Fibroblast of pulmonary artery (primary cell): ENCODE data around the gene RBM3.
"Not testable (repeated sequence)": the region's sequence is repeated elsewhere in the genome, so short reads cannot be mapped to it uniquely, and the experiment has no call there.

ENCODE experiments used
- DNase-seq: peaks from one replicate; pipeline ENCODE4 v3.0.0-alpha.2; 2010; ENCODE audit warnings: low read depth
- H3K4me3 ChIP-seq: replicated peaks from 2 replicates; pipeline ENCODE4 v1.5.1; 2011; ENCODE audit warnings: low read depth, mild to moderate bottlenecking, control low read depth, low read length, moderate library complexity
- CTCF ChIP-seq: IDR thresholded peaks from 2 replicates; pipeline ENCODE4 v1.5.1; 2011; ENCODE audit warnings: mild to moderate bottlenecking, control low read depth, low read length, inconsistent platforms; ENCODE audit errors: missing control alignments

RBM3 gene

GRCh38 chrX:48574270-48575266, at the start of gene RBM3:
Gene RBM3, plus strand, starts transcription at chrX:48574484. Its CDS starts 697 bp downstream, at chrX:48575181.
- DNase-seq = peak; percentile 93
- peak; percentile 41 for TF ChIP-seq CTCF
- H3K4me3 ChIP-seq = peak within 1 kb of the TSS; percentile 90

- DNase-seq = peak; percentile 16
- H3K4me3 ChIP-seq = not testable (repeated sequence)
These were observed 48.4 kb upstream of the RBM3 start for GRCh38 chrX:48525853-48526252.

GRCh38 chrX:48530736-48531135, 43.5 kb upstream of the RBM3 start:
- no peak for DNase-seq
- H3K4me3 ChIP-seq = no peak overlapping the region
- TF ChIP-seq CTCF = no peak

- peak; percentile 74 for DNase-seq
- no peak overlapping the region for H3K4me3 ChIP-seq
- TF ChIP-seq CTCF = no peak
These were observed 42.8 kb upstream of the RBM3 start for GRCh38 chrX:48531358-48531959.

- no peak for TF ChIP-seq CTCF
- H3K4me3 ChIP-seq = no peak overlapping the region
- DNase-seq = no peak
These were observed 42.1 kb upstream of the RBM3 start for GRCh38 chrX:48532161-48532560.

GRCh38 chrX:48533165-48533564, 41.1 kb upstream of the RBM3 start:
- no peak for DNase-seq
- no peak overlapping the region for H3K4me3 ChIP-seq
- TF ChIP-seq CTCF = no peak

GRCh38 chrX:48538641-48539344, 35.5 kb upstream of the RBM3 start:
- no peak for TF ChIP-seq CTCF

More at GRCh38 chrX:48538641-48539344, 35.5 kb upstream of the RBM3 start:
- peak overlapping the region; percentile 76 for H3K4me3 ChIP-seq
- no peak for DNase-seq
